ENCODE results near the gene SPNS2. TPM values are rescaled to one million over a fixed set of nuclear protein-coding genes. Genes with fewer than 3 reads are reported as not detected.
A peak's percentile ranks its signal among the peaks of the same experiment; 100 is the strongest.

Gene SPNS2
- total and polyA plus RNA-seq, 2 donors (not counting 1 experiment from before 2014, with no cell fraction given), result 0.48 TPM; not detected in 1

DNA sequence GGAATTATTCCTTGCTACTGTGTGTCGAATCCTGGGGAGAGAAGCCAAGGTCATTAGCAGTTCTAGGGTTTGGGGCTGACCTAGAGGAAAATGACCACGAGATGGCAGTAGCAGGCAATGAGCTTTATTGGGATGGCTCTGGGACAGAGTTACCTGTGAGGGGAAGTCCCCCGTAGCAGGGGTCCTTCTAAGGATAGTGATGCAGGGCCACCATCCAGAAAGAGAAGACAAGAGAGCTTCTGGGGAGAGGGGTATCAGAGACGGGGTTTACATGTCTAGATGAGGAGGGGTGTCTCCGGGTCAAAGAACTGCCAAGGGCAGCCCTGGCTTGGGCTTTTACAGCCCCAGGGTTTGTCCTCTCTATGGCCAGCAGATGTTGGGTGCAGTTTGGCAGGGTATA, 68.1 kb downstream of the SPNS2 start:
- Histone ChIP-seq H2AFZ (ENCODE audit: insufficient read depth, low read depth, low read length, poor library complexity, severe bottlenecking) (no peak overlapping the region), H4K20me1 (ENCODE audit: control insufficient read depth, insufficient read depth, low read length, poor library complexity, severe bottlenecking) (no peaks in the 10 kb centered on the region), H3K27me3 (replicated peaks in 1 of 4; ENCODE audit: control extremely low read depth in 1 of 4, control insufficient read depth in 3 of 4, insufficient read depth in 4 of 4, low read length in 3 of 4) (peaks cover 0 to 2% (median 0%) of the 10 kb centered on the region in 4 experiments), H3K4me1 (ENCODE audit: control insufficient read depth in 2 of 2, insufficient read depth in 2 of 2, low read length in 2 of 2) (peaks cover 13 to 17% of the 10 kb centered on the region in 2 donors), H3K4me3 (ENCODE audit: control extremely low read depth in 1 of 5, extremely low read depth in 1 of 5, insufficient read depth in 1 of 5, low read depth in 2 of 5, low read length in 4 of 5) (no peak overlapping the region), H3K9me3 (ENCODE audit: control extremely low read depth in 1 of 3, control insufficient read depth in 2 of 3, insufficient read depth in 1 of 3, low read length in 2 of 3) (no peaks in the 10 kb centered on the region), H3K79me2 (ENCODE audit: control insufficient read depth, insufficient read depth, low read length) (no peaks in the 10 kb centered on the region), H3K36me3 (replicated peaks in 1 of 2; ENCODE audit: control extremely low read depth in 1 of 2, control insufficient read depth in 1 of 2, extremely low read depth in 1 of 2, insufficient read depth in 2 of 2, low read length in 1 of 2) (no peaks in the 10 kb centered on the region), H3K27ac (ENCODE audit: low read length in 2 of 2) (no peak overlapping the region), H3K4me2 (replicated peaks; ENCODE audit: low read depth, low read length, poor library complexity, severe bottlenecking) (no peak overlapping the region), H3K9ac (ENCODE audit: low read length) (no peak overlapping the region)
- no peak overlapping the region for H3K27ac Mint-ChIP-seq
- POLR2A ChIA-PET, result interaction anchor here (1.5 kb wide), 1 partner anchor 12 kb away, joined by 5 read pairs; the partner anchor contains the start of gene MYBBP1A
- intact Hi-C loops (cut with micrococcal nuclease), result loop anchor here (1.0 to 10.0 kb wide), 5 partner anchors 60 to 352 kb away; partner anchors contain the start of genes CHRNE, PELP1 and PSMB6
- H3K4me3 Mint-ChIP-seq, result no peak overlapping the region
- DNase-seq (peak; percentile 63), ATAC-seq (ENCODE audit: low read depth) (peak; percentile 60)
- 35% methylated on average over 5 of the region's 5 CpGs for WGBS (ENCODE audit: insufficient coverage)
- TF ChIP-seq, protein P1, sequence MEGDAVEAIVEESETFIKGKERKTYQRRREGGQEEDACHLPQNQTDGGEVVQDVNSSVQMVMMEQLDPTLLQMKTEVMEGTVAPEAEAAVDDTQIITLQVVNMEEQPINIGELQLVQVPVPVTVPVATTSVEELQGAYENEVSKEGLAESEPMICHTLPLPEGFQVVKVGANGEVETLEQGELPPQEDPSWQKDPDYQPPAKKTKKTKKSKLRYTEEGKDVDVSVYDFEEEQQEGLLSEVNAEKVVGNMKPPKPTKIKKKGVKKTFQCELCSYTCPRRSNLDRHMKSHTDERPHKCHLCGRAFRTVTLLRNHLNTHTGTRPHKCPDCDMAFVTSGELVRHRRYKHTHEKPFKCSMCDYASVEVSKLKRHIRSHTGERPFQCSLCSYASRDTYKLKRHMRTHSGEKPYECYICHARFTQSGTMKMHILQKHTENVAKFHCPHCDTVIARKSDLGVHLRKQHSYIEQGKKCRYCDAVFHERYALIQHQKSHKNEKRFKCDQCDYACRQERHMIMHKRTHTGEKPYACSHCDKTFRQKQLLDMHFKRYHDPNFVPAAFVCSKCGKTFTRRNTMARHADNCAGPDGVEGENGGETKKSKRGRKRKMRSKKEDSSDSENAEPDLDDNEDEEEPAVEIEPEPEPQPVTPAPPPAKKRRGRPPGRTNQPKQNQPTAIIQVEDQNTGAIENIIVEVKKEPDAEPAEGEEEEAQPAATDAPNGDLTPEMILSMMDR (IDR thresholded peaks at IDR 0.05), result peak; percentile 69
- TF ChIP-seq EZH2 (IDR thresholded peaks at IDR 0.05; ENCODE audit: borderline replicate concordance, insufficient read depth, low read depth, low read length, poor library complexity, severe bottlenecking), result no peak
- no peaks in the 10 kb centered on the region for H3K27me3 Mint-ChIP-seq
- H3K4me1 Mint-ChIP-seq, result peaks cover 20% of the 10 kb centered on the region
- no peaks in the 10 kb centered on the region for H3K9me3 Mint-ChIP-seq (ENCODE audit: insufficient read depth)
- CTCF ChIA-PET, result interaction anchor here (0.7 to 5.1 kb wide), 28 partner anchors 11 to 417 kb away, joined by 3 to 65 read pairs (median 4); partner anchors contain the start of genes CHRNE and MYBBP1A

- CTCF ChIA-PET, result interaction anchor here (0.6 to 1.4 kb wide), 5 partner anchors 57 to 334 kb away, joined by 3 read pairs; partner anchors contain the start of gene CHRNE
- H3K9ac ChIP-seq (ENCODE audit: low read length), result no peak overlapping the region
- H4K20me1 ChIP-seq (ENCODE audit: control insufficient read depth, insufficient read depth, low read length, poor library complexity, severe bottlenecking), result no peaks in the 10 kb centered on the region
- no peak overlapping the region for H3K27ac ChIP-seq (ENCODE audit: low read length in 2 of 2)
- no peaks in the 10 kb centered on the region for H3K9me3 ChIP-seq (ENCODE audit: control extremely low read depth in 1 of 3, control insufficient read depth in 2 of 3, insufficient read depth in 1 of 3, low read length in 2 of 3)
- peaks cover 13% of the 10 kb centered on the region for H3K4me1 Mint-ChIP-seq
- no CpG with 5 or more reads among the region's 1 CpG for WGBS (ENCODE audit: insufficient coverage)
- POLR2A ChIA-PET, result no interaction called here
- no peaks in the 10 kb centered on the region for H3K27me3 Mint-ChIP-seq
- TF ChIP-seq, protein P1 (IDR thresholded peaks at IDR 0.05), result no peak
- no peak for TF ChIP-seq EZH2 (IDR thresholded peaks at IDR 0.05; ENCODE audit: borderline replicate concordance, insufficient read depth, low read depth, low read length, poor library complexity, severe bottlenecking)
- peaks cover 4 to 7% of the 10 kb centered on the region in 2 donors for H3K4me1 ChIP-seq (ENCODE audit: control insufficient read depth in 2 of 2, insufficient read depth in 2 of 2, low read length in 2 of 2)
- no peak overlapping the region for H3K27ac Mint-ChIP-seq
- intact Hi-C loops (cut with micrococcal nuclease), result loop anchor here (5.0 to 10.0 kb wide), 4 partner anchors 135 to 355 kb away; partner anchors contain the start of genes CHRNE, PELP1 and PSMB6
- no peak overlapping the region for H3K4me2 ChIP-seq (replicated peaks; ENCODE audit: low read depth, low read length, poor library complexity, severe bottlenecking)
- H2AFZ ChIP-seq (ENCODE audit: insufficient read depth, low read depth, low read length, poor library complexity, severe bottlenecking), result no peak overlapping the region
- H3K27me3 ChIP-seq (replicated peaks in 1 of 4; ENCODE audit: control extremely low read depth in 1 of 4, control insufficient read depth in 3 of 4, insufficient read depth in 4 of 4, low read length in 3 of 4), result peaks cover 0 to 2% (median 0%) of the 10 kb centered on the region in 4 experiments
- ATAC-seq (ENCODE audit: low read depth) (no peak), DNase-seq (no peak)
- no peaks in the 10 kb centered on the region for H3K9me3 Mint-ChIP-seq (ENCODE audit: insufficient read depth)
- H3K79me2 ChIP-seq (ENCODE audit: control insufficient read depth, insufficient read depth, low read length), result no peaks in the 10 kb centered on the region
- no peak overlapping the region for H3K4me3 Mint-ChIP-seq
- no peaks in the 10 kb centered on the region for H3K36me3 ChIP-seq (replicated peaks in 1 of 2; ENCODE audit: control extremely low read depth in 1 of 2, control insufficient read depth in 1 of 2, extremely low read depth in 1 of 2, insufficient read depth in 2 of 2, low read length in 1 of 2)
- no peak overlapping the region for H3K4me3 ChIP-seq (ENCODE audit: control extremely low read depth in 1 of 5, extremely low read depth in 1 of 5, insufficient read depth in 1 of 5, low read depth in 2 of 5, low read length in 4 of 5)
These were observed 70.9 kb downstream of the SPNS2 start for GRCh38 chr17:4569591-4569990.

Data from B cell (primary cell).